ENCODE data around the gene DAZ2.
"Not testable (repeated sequence)": the region's sequence is repeated elsewhere in the genome, so short reads cannot be mapped to it uniquely, and the experiment has no call there.

Gene DAZ2

GRCh38 chrY:23219233-23219632, at the start of gene DAZ2:
Gene DAZ2 (plus strand): TSS chrY:23219533. CDS start chrY:23219741, 208 bp downstream.
- not testable (repeated sequence) for DNase-seq

GRCh38 chrY:23198908-23199307, 20.4 kb upstream of the DAZ2 start, which contains the start of gene DAZ1:
Gene DAZ1 (minus strand): TSS chrY:23199008. CDS start chrY:23198800, 208 bp downstream.
- not testable (repeated sequence) for DNase-seq

GRCh38 chrY:23207455-23207854, 11.9 kb upstream of the DAZ2 start:
- DNase-seq = not testable (repeated sequence)

- DNase-seq = not testable (repeated sequence)
Measured at GRCh38 chrY:23209802-23210495, 9.4 kb upstream of the DAZ2 start.

GRCh38 chrY:23210681-23211080, 8.7 kb upstream of the DAZ2 start:
- DNase-seq = not testable (repeated sequence)

Data from fibroblast of skin of right quadriceps (primary cell).